ENCODE measurements around the gene PSIP1. TPM values are rescaled to one million over a fixed set of nuclear protein-coding genes. Genes with fewer than 3 reads are reported as not detected.

The PSIP1 gene
- total RNA-seq, 1 experiment from 2014 or later = 70.0 TPM

DNA sequence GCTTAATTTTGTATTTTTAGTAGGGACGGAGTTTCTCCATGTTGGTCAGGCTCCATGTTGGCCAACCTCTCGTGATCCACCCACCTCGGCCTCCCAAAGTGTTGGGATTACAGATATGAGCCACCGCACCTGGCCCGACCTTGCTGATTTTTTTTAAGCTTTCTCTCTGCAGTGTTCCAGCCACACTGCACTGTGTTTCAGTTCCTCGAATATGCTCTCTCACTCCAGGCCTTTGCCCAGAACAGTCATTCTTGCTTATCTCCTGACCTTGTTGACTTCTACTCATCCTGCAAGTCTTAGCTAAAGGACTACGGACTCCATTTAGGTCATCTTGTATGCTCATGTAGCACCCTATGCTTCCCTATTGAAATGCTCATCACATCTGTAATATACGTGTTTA, 84.8 kb downstream of the PSIP1 start:
- POLR2A ChIA-PET (ENCODE audit: low non-redundant PET) = no interaction called here
- TF ChIP-seq EZH2 (IDR thresholded peaks at IDR 0.05; ENCODE audit: borderline replicate concordance, low read depth, low read length, poor library complexity, severe bottlenecking) = no peak
- TF ChIP-seq, protein P1, sequence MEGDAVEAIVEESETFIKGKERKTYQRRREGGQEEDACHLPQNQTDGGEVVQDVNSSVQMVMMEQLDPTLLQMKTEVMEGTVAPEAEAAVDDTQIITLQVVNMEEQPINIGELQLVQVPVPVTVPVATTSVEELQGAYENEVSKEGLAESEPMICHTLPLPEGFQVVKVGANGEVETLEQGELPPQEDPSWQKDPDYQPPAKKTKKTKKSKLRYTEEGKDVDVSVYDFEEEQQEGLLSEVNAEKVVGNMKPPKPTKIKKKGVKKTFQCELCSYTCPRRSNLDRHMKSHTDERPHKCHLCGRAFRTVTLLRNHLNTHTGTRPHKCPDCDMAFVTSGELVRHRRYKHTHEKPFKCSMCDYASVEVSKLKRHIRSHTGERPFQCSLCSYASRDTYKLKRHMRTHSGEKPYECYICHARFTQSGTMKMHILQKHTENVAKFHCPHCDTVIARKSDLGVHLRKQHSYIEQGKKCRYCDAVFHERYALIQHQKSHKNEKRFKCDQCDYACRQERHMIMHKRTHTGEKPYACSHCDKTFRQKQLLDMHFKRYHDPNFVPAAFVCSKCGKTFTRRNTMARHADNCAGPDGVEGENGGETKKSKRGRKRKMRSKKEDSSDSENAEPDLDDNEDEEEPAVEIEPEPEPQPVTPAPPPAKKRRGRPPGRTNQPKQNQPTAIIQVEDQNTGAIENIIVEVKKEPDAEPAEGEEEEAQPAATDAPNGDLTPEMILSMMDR (conservative IDR thresholded peaks at IDR 0.05; ENCODE audit: low read depth, low read length) = no peak
- CTCF ChIA-PET = no interaction called here
- no peaks in the 10 kb centered on the region for H3K36me3 ChIP-seq (ENCODE audit: insufficient read depth, low read length, poor library complexity, severe bottlenecking)
- no peak overlapping the region for H3K4me3 ChIP-seq (ENCODE audit: low read depth, low read length, poor library complexity, severe bottlenecking)
- no TSS peak for BruUV-seq (replicated peaks)
- no peak for DNase-seq (ENCODE audit: low spot score)
- no peaks in the 10 kb centered on the region for H3K9me3 ChIP-seq (ENCODE audit: low read depth, low read length, poor library complexity, severe bottlenecking)
- peaks cover under 1% of the 10 kb centered on the region for H3K4me1 ChIP-seq (ENCODE audit: insufficient read depth, low read length, poor library complexity, severe bottlenecking)
- H3K27me3 ChIP-seq (replicated peaks; ENCODE audit: insufficient read depth, low read depth, low read length, poor library complexity) = no peaks in the 10 kb centered on the region
- intact Hi-C loops (cut with micrococcal nuclease; ENCODE audit: unreplicated experiment) = loop anchor here (10.0 kb wide), 1 partner anchor 151 kb away; no protein-coding TSS in a partner anchor
- H3K27ac ChIP-seq (ENCODE audit: low read depth, low read length, poor library complexity, severe bottlenecking) = no peak overlapping the region

DNA sequence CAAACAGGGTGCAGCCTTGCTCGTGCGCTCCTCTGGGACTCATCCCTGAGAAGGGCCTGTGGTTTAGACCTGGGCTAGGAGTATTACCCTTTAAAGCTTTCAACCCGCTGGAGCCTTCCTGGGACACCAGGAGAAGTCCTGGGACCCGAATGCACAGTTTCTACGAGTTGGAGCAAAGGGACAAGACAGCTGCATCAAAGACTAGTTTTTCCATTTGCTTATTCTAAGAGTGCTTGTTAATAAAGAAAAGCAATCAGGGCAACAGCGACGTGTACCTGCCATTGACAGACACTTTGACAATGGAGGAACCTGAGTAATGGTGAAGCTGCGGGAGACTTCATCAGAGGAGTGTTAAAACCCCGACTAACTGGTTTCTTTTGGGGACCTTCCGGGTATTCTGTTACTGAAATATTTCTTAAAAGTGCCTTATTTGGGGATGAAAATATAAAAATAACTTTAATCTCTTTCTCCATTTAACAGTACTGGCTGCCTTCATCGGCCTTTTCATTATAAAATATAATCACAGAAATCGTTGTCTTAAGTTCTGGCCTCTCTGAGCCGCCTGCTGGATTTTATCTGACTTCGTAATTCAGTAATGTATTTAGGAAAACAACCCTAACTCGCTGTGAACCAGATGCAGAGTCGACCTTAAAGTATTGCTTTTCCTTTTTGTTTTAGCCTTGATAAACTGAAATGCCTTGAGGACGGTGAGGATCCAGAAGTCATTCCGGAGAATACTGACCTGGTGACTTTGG, 87.4 kb downstream of the PSIP1 start:
- intact Hi-C loops (cut with micrococcal nuclease; ENCODE audit: unreplicated experiment) = loop anchor here (10.0 kb wide), 1 partner anchor 149 kb away; no protein-coding TSS in a partner anchor
- Histone ChIP-seq H3K36me3 (ENCODE audit: insufficient read depth, low read length, poor library complexity, severe bottlenecking) (no peaks in the 10 kb centered on the region), H3K4me3 (ENCODE audit: low read depth, low read length, poor library complexity, severe bottlenecking) (peak overlapping the region; percentile 90), H3K27me3 (replicated peaks; ENCODE audit: insufficient read depth, low read depth, low read length, poor library complexity) (no peaks in the 10 kb centered on the region), H3K27ac (ENCODE audit: low read depth, low read length, poor library complexity, severe bottlenecking) (peak overlapping the region; percentile 80), H3K4me1 (ENCODE audit: insufficient read depth, low read length, poor library complexity, severe bottlenecking) (no peaks in the 10 kb centered on the region), H3K9me3 (ENCODE audit: low read depth, low read length, poor library complexity, severe bottlenecking) (no peaks in the 10 kb centered on the region)
- no TSS peak for BruUV-seq (replicated peaks)
- DNase-seq (ENCODE audit: low spot score) = peak; percentile 4
- POLR2A ChIA-PET (ENCODE audit: low non-redundant PET) = no interaction called here
- CTCF ChIA-PET = no interaction called here
- TF ChIP-seq EZH2 (IDR thresholded peaks at IDR 0.05; ENCODE audit: borderline replicate concordance, low read depth, low read length, poor library complexity, severe bottlenecking) = no peak
- TF ChIP-seq, protein P1 (conservative IDR thresholded peaks at IDR 0.05; ENCODE audit: low read depth, low read length) = no peak

DNA sequence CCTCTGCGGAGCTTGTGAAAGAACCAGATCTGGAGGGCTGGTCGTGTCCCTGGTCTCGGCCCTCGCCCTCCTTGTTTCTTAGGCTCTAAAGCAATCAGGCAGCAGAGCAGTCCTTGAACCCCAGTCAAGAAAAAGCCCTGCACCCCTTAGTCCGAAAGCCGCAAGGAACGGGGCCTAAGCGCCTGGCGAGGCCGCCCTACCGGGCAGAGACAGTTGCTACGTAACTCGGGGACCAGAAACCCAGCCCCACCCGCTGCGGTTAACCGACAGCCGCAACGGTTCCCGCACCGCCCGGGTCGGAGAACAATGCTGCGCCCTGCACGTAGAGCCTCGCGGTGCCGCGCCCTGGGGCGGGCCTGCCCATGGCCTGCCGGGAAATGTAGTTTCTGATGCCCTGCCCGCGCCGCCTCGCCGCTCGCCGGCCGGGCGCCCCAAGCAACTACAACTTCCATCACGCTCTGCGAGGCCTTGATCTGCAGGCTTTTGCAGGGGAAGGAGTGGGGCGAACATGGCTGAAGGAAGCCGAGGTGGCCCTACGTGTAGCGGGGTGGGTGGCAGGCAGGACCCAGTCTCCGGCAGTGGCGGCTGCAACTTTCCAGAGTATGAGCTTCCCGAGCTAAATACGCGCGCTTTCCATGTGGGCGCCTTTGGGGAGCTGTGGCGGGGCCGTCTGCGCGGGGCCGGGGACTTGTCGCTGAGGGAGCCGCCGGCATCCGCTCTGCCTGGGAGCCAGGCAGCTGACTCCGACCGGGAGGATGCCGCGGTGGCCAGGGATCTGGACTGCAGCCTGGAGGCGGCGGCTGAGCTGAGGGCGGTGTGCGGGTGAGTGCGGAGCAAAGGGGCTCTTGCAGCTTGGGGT, 88.2 kb downstream of the PSIP1 start, which contains the start of gene SNAPC3:
TSS of gene SNAPC3 (plus strand) at position 505 of the 859 bp plus-strand sequence. CDS start at position 509, 4 bp downstream.
- H3K27me3 ChIP-seq (replicated peaks; ENCODE audit: insufficient read depth, low read depth, low read length, poor library complexity) = no peaks in the 10 kb centered on the region
- BruUV-seq (replicated peaks) = no TSS peak

More for the DNA sequence above, 88.2 kb downstream of the PSIP1 start, which contains the start of gene SNAPC3:
- TF ChIP-seq, protein P1 (conservative IDR thresholded peaks at IDR 0.05; ENCODE audit: low read depth, low read length) = no peak
- no peak for TF ChIP-seq EZH2 (IDR thresholded peaks at IDR 0.05; ENCODE audit: borderline replicate concordance, low read depth, low read length, poor library complexity, severe bottlenecking)
- DNase-seq (ENCODE audit: low spot score) = peak; percentile 90
- ChIA-PET POLR2A (ENCODE audit: low non-redundant PET) (no interaction called here), CTCF (no interaction called here)
- Histone ChIP-seq H3K36me3 (ENCODE audit: insufficient read depth, low read length, poor library complexity, severe bottlenecking) (no peaks in the 10 kb centered on the region), H3K4me1 (ENCODE audit: insufficient read depth, low read length, poor library complexity, severe bottlenecking) (no peaks in the 10 kb centered on the region), H3K27ac (ENCODE audit: low read depth, low read length, poor library complexity, severe bottlenecking) (peak within 1 kb of the TSS; percentile 80), H3K4me3 (ENCODE audit: low read depth, low read length, poor library complexity, severe bottlenecking) (peak within 1 kb of the TSS; percentile 90), H3K9me3 (ENCODE audit: low read depth, low read length, poor library complexity, severe bottlenecking) (no peaks in the 10 kb centered on the region)
- intact Hi-C loops (cut with micrococcal nuclease; ENCODE audit: unreplicated experiment) = loop anchor here (10.0 kb wide), 1 partner anchor 148 kb away; no protein-coding TSS in a partner anchor
